ENCODE results near the gene CNTNAP2. TPM values are rescaled to one million over a fixed set of nuclear protein-coding genes. Genes with fewer than 3 reads are reported as not detected.

CNTNAP2 gene
- total and polyA plus RNA-seq, 4 donors: 0.14 to 2.3 (median 1.1) TPM

GRCh38 chr7:147909431-147910148 is 1793.0 kb downstream of the CNTNAP2 start:
- Histone ChIP-seq H3K4me1 (ENCODE audit: control insufficient read depth in 4 of 4, insufficient read depth in 4 of 4, low read length in 3 of 4) (no peaks in the 10 kb centered on the region), H3K27me3 (ENCODE audit: control insufficient read depth in 4 of 4, insufficient read depth in 4 of 4, low read length in 3 of 4) (peaks cover 0 to 4% (median 0%) of the 10 kb centered on the region in 4 donors), H3K27ac (ENCODE audit: low read depth in 1 of 2, low read length in 2 of 2) (no peak overlapping the region), H3K9ac (ENCODE audit: low read depth in 1 of 2, low read length in 2 of 2) (no peak overlapping the region), H3K9me3 (ENCODE audit: control insufficient read depth in 4 of 4, low read length in 3 of 4) (no peaks in the 10 kb centered on the region), H3K36me3 (ENCODE audit: control insufficient read depth in 4 of 4, insufficient read depth in 3 of 4, low read depth in 1 of 4, low read length in 3 of 4) (no peaks in the 10 kb centered on the region), H3K4me3 (ENCODE audit: low read depth in 1 of 3, low read length in 3 of 3) (no peak overlapping the region)
- DNase-seq (ENCODE audit: low spot score): no peak
- WGBS: 72% methylated on average over 10 of the region's 10 CpGs
- TF ChIP-seq REST (IDR thresholded peaks at IDR 0.05) (no peak), GABPA (IDR thresholded peaks at IDR 0.05 in 1 of 2, conservative IDR thresholded peaks at IDR 0.05 in 1 of 2) (no peak), ZBTB33 (IDR thresholded peaks at IDR 0.05) (no peak), MAX (IDR thresholded peaks at IDR 0.05) (no peak), TAF1 (conservative IDR thresholded peaks at IDR 0.05) (no peak), RAD21 (IDR thresholded peaks at IDR 0.05) (no peak), YY1 (IDR thresholded peaks at IDR 0.05) (no peak), RXRA (IDR thresholded peaks at IDR 0.05) (no peak), SP1 (IDR thresholded peaks at IDR 0.05) (no peak), FOXA1 (IDR thresholded peaks at IDR 0.05) (no peak), HNF4A (conservative IDR thresholded peaks at IDR 0.05) (no peak), FOXA2 (IDR thresholded peaks at IDR 0.05) (no peak), JUND (IDR thresholded peaks at IDR 0.05) (no peak), HNF4G (IDR thresholded peaks at IDR 0.05) (no peak), ATF3 (IDR thresholded peaks at IDR 0.05) (no peak), EGR1 (IDR thresholded peaks at IDR 0.05; ENCODE audit: low read depth in 2 of 2) (no peak)

GRCh38 chr7:147911201-147911601 is 1794.6 kb downstream of the CNTNAP2 start:
- no peak overlapping the region for H3K4me3 ChIP-seq (ENCODE audit: low read depth in 1 of 3, low read length in 3 of 3)
- TF ChIP-seq EGR1 (IDR thresholded peaks at IDR 0.05; ENCODE audit: low read depth in 2 of 2): no peak
- TF ChIP-seq TAF1 (conservative IDR thresholded peaks at IDR 0.05): no peak
- TF ChIP-seq MAX (IDR thresholded peaks at IDR 0.05): no peak
- TF ChIP-seq YY1 (IDR thresholded peaks at IDR 0.05): no peak
- TF ChIP-seq FOXA2 (IDR thresholded peaks at IDR 0.05): no peak
- TF ChIP-seq SP1 (IDR thresholded peaks at IDR 0.05): no peak
- TF ChIP-seq FOXA1 (IDR thresholded peaks at IDR 0.05): no peak
- TF ChIP-seq HNF4G (IDR thresholded peaks at IDR 0.05): no peak
- no peak for TF ChIP-seq RXRA (IDR thresholded peaks at IDR 0.05)
- TF ChIP-seq ATF3 (IDR thresholded peaks at IDR 0.05): no peak
- no peak overlapping the region for H3K9ac ChIP-seq (ENCODE audit: low read depth in 1 of 2, low read length in 2 of 2)
- no peaks in the 10 kb centered on the region for H3K9me3 ChIP-seq (ENCODE audit: control insufficient read depth in 4 of 4, low read length in 3 of 4)
- no peak overlapping the region for H3K27ac ChIP-seq (ENCODE audit: low read depth in 1 of 2, low read length in 2 of 2)
- no peak for DNase-seq (ENCODE audit: low spot score)
- H3K36me3 ChIP-seq (ENCODE audit: control insufficient read depth in 4 of 4, insufficient read depth in 3 of 4, low read depth in 1 of 4, low read length in 3 of 4): no peaks in the 10 kb centered on the region
- H3K4me1 ChIP-seq (ENCODE audit: control insufficient read depth in 4 of 4, insufficient read depth in 4 of 4, low read length in 3 of 4): no peaks in the 10 kb centered on the region
- WGBS: 43% methylated on average over 3 of the region's 3 CpGs
- H3K27me3 ChIP-seq (ENCODE audit: control insufficient read depth in 4 of 4, insufficient read depth in 4 of 4, low read length in 3 of 4): peaks cover 0 to 4% (median 0%) of the 10 kb centered on the region in 4 donors
